Activated naive CD4-positive, alpha-beta T cell treated with anti-CD3 and anti-CD28 coated beads, Interleukin-2, amount 10 ng/mL, durations not matched to agents 7 days and 5 days (primary cell): ENCODE data around the gene KLF4.
A peak's percentile ranks its signal among the peaks of the same experiment; 100 is the strongest.
"Not testable (repeated sequence)": the region's sequence is repeated elsewhere in the genome, so short reads cannot be mapped to it uniquely, and the experiment has no call there.

ENCODE experiments used
- CTCF ChIA-PET: fragments of 350-600 bp; sonication (Branson Sonifier 250); formaldehyde crosslinking; loops from one replicate; lab custom pipeline; 2021; ENCODE audit warnings: antibody characterized with exemption; lab: Charles Lee
- DNase-seq: peaks from one replicate; pipeline ENCODE4 v3.0.0-alpha.2; 2020
- H3K27ac Mint-ChIP-seq: one replicate; pipeline ENCODE4 v1.8.0; 2021; ENCODE audit warnings: mild to moderate bottlenecking, moderate library complexity, mixed read lengths
- H3K27me3 Mint-ChIP-seq: one replicate; pipeline ENCODE4 v1.8.0; 2021; ENCODE audit warnings: mild to moderate bottlenecking, mixed read lengths
- H3K36me3 Mint-ChIP-seq: one replicate; pipeline ENCODE4 v1.8.0; 2021; ENCODE audit warnings: mixed read lengths
- H3K4me1 Mint-ChIP-seq: one replicate; pipeline ENCODE4 v1.8.0; 2021; ENCODE audit warnings: mixed read lengths
- H3K4me3 Mint-ChIP-seq: one replicate; pipeline ENCODE4 v1.8.0; 2021; ENCODE audit warnings: mild to moderate bottlenecking, moderate library complexity, mixed read lengths
- H3K9me3 Mint-ChIP-seq: one replicate; pipeline ENCODE4 v1.8.0; 2021; ENCODE audit warnings: mixed read lengths

The KLF4 gene

DNA sequence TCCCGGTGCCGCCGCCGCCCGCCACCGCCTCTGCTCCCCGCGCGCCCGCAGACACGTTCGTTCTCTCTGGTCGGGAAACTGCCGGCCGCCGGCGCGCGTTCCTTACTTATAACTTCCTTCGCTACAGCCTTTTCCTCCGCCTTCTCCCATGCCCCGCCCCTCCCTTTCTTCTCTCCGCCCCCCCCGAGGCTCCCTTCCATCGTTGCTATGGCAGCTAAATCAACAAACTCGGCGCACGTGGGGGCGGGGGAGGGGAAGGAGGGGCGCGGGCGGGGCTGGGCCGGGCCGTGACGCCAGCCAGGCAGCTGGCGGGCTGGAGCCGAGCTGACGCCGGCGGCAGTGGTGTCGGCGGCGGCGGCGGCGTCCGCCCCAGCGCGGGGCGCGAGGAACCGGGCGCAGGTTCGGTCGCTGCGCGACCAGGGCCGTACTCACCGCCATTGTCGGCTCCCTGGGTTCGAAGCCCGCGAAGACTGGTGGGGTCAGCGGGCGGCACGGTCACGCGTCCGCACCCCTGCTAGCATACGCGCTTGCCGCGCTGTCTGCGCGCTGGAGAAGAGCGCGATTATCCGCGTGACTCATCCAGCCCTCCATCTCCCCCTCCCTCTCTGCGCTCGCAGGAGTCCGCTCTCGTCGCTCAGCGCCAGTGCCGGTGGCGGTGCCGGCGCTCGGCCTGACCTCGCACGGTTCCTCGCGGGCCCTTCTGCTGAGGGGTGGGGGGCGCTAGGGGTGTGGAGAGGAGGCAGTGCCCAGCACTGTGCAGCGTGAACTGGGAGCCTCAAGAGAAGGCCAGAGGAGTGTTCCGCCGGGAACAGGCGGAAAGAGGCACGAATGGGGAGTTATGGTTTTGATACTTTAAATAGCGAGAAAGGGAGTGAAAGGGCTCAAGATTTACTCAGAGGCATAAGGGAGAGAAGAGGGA lies at the start of gene KLF4:
Gene KLF4, minus strand, starts transcription at position 83 of the 919 bp plus-strand sequence. CDS start 597 bp downstream, outside the sequence.
- Mint-ChIP-seq H3K27me3 (peaks cover 78% of the 10 kb centered on the region), H3K4me3 (peak within 1 kb of the TSS; percentile 63), H3K27ac (no peak within 1 kb of the TSS), H3K36me3 (peaks cover 2% of the 10 kb centered on the region), H3K4me1 (peaks cover 19% of the 10 kb centered on the region), H3K9me3 (no peaks in the 10 kb centered on the region)
- DNase-seq: peak; percentile 75
- CTCF ChIA-PET: no interaction called here

DNA sequence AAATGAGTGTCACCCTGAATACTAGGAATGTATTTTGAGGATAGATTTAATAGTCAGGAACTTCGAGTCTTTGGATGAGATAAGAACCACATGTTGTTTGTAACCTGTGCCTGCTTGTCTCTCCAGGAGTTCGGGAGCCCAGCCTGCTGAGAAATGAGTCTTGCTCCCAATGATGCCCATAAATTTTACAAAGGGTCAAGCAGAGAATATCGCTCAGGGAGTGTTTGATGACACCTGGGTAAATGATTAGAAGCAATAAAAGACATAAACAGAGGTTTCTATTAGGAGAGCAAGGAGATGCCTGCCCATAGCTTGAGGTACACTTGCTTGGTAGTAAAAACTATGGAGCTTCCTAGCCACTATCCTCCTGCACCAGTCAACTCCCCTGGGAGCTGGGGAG lies 46.9 kb upstream of the KLF4 start:
- Mint-ChIP-seq H3K27me3 (no peaks in the 10 kb centered on the region), H3K27ac (no peak overlapping the region), H3K36me3 (no peaks in the 10 kb centered on the region), H3K4me3 (no peak overlapping the region), H3K9me3 (no peaks in the 10 kb centered on the region), H3K4me1 (no peaks in the 10 kb centered on the region)
- DNase-seq: no peak
- CTCF ChIA-PET: no interaction called here

DNA sequence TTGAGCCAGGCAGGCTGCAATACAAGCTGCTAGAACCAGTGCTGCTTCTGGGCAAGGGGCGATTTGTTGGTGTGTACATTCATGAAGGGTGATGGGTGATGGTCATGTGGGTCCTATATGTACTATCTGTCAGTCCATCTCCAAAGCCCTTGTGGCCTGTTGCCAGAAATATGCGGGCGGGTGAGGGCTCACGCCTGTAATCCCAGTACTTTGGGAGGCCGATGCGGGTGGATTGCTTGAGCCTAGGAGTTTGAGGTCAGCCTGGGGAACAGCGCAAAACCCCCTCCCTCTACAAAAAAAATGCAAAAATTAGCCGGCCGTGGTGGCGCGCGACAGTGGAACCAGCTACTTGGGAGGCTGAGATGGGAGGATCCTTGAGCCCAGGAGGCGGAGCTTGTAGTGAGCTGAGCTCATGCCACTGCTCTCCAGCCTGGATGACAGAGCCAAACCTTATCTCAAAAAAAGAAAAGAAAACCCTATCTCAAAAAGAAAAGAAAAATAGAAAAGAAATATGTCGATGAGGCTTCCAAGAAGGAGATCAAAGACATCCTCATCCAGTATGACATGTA lies 45.0 kb upstream of the KLF4 start:
- Mint-ChIP-seq H3K4me1 (no peaks in the 10 kb centered on the region), H3K27ac (no peak overlapping the region), H3K9me3 (no peaks in the 10 kb centered on the region), H3K36me3 (no peaks in the 10 kb centered on the region), H3K27me3 (no peaks in the 10 kb centered on the region), H3K4me3 (no peak overlapping the region)
- no peak for DNase-seq
- CTCF ChIA-PET: no interaction called here

- peaks cover 2% of the 10 kb centered on the region for H3K9me3 Mint-ChIP-seq
- H3K36me3 Mint-ChIP-seq: no peaks in the 10 kb centered on the region
- no peak overlapping the region for H3K4me3 Mint-ChIP-seq
- no peaks in the 10 kb centered on the region for H3K4me1 Mint-ChIP-seq
- no peaks in the 10 kb centered on the region for H3K27me3 Mint-ChIP-seq
- H3K27ac Mint-ChIP-seq: no peak overlapping the region
- no peak for DNase-seq
- CTCF ChIA-PET: no interaction called here
Observed at GRCh38 chr9:107530679-107531078, 41.1 kb upstream of the KLF4 start.

DNA sequence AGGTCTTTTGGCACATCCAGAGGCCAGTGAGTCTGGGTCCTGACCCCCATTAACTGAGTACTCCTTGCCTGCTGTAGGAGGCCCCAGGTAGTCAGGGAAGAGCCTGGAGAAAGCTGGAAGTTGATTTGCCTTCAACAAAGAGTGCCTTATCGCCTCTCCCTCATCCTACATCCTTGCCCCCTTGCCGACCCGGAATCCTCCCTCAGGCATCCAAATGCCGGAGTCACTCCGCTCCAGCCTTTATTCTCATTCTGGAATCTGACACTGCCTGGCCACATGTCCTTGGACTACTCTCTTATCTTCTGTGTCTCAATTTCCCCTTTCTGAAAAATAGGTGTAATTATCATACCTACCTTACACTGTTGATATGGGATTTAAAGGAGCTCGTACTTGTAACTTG lies 39.1 kb upstream of the KLF4 start:
- H3K27me3 Mint-ChIP-seq: no peaks in the 10 kb centered on the region
- peaks cover 2% of the 10 kb centered on the region for H3K9me3 Mint-ChIP-seq
- H3K36me3 Mint-ChIP-seq: no peaks in the 10 kb centered on the region
- CTCF ChIA-PET: no interaction called here
- no peaks in the 10 kb centered on the region for H3K4me1 Mint-ChIP-seq
- no peak overlapping the region for H3K27ac Mint-ChIP-seq
- DNase-seq: no peak
- H3K4me3 Mint-ChIP-seq: no peak overlapping the region

- no peak overlapping the region for H3K4me3 Mint-ChIP-seq
- H3K36me3 Mint-ChIP-seq: no peaks in the 10 kb centered on the region
- no peaks in the 10 kb centered on the region for H3K4me1 Mint-ChIP-seq
- CTCF ChIA-PET: no interaction called here
- no peak overlapping the region for H3K27ac Mint-ChIP-seq
- DNase-seq: no peak
- no peaks in the 10 kb centered on the region for H3K27me3 Mint-ChIP-seq
- H3K9me3 Mint-ChIP-seq: peaks cover 9% of the 10 kb centered on the region
Observed at GRCh38 chr9:107523539-107523938, 34.0 kb upstream of the KLF4 start.

DNA sequence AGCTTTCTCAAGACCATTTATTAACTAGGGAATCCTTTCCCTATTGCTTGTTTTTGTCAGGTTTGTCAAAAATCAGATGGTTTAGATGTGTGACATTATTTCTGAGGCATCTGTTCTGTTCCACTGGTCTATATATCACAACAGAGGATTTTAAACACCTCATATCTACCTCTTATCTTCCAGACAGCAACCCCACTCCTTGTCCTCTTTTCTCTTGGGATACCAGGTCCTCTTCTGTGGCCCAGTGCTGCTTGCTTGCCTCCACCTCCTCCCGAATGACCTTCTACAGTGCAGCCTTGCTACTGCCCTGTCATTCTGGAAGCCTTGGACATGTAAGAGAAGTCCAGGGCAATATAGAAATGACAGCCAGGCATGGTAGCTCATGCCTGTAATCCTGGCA lies 30.6 kb upstream of the KLF4 start:
- H3K27ac Mint-ChIP-seq: no peak overlapping the region
- H3K9me3 Mint-ChIP-seq: peaks cover 6% of the 10 kb centered on the region
- no peak overlapping the region for H3K4me3 Mint-ChIP-seq
- CTCF ChIA-PET: no interaction called here
- no peaks in the 10 kb centered on the region for H3K4me1 Mint-ChIP-seq
- DNase-seq: no peak
- no peaks in the 10 kb centered on the region for H3K27me3 Mint-ChIP-seq
- H3K36me3 Mint-ChIP-seq: no peaks in the 10 kb centered on the region

GRCh38 chr9:107518037-107518807 lies 28.7 kb upstream of the KLF4 start:
- no peaks in the 10 kb centered on the region for H3K4me1 Mint-ChIP-seq
- H3K4me3 Mint-ChIP-seq: no peak overlapping the region
- H3K27ac Mint-ChIP-seq: no peak overlapping the region
- no peak for DNase-seq
- H3K27me3 Mint-ChIP-seq: no peaks in the 10 kb centered on the region
- H3K9me3 Mint-ChIP-seq: peaks cover 4% of the 10 kb centered on the region
- CTCF ChIA-PET: no interaction called here
- H3K36me3 Mint-ChIP-seq: no peaks in the 10 kb centered on the region

DNA sequence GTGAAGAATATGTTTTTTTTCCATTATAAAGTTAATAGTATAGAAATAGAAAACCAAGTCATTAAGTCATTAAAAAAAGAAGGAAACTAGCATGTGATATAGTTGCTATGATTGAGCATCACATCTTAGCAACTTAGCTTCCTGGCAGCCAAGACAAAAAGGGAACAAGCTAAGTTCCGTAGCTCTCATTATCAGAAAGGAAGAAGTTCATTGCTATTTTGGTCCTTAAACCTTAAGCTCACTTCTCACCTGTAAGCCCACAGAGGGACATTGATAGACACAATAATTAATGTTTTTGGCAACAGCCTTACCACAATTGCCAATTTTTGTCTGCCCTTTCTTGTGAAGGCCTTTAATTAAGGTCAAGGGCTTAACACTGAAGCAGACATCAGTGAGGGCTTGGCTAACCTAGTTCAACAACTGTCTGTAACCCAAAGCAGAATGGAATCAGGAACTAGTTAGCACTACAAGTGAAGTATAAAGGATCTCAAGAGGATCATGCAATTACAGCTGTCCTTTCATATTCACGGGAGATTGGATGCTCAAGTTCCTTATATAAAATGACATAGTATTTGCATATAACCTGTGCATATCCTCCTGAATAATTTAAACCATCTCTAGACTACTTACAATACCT lies 24.0 kb upstream of the KLF4 start:
- Mint-ChIP-seq H3K27ac (no peak overlapping the region), H3K4me3 (no peak overlapping the region), H3K36me3 (no peaks in the 10 kb centered on the region), H3K4me1 (no peaks in the 10 kb centered on the region), H3K27me3 (no peaks in the 10 kb centered on the region), H3K9me3 (no peaks in the 10 kb centered on the region)
- DNase-seq: no peak
- CTCF ChIA-PET: no interaction called here

DNA sequence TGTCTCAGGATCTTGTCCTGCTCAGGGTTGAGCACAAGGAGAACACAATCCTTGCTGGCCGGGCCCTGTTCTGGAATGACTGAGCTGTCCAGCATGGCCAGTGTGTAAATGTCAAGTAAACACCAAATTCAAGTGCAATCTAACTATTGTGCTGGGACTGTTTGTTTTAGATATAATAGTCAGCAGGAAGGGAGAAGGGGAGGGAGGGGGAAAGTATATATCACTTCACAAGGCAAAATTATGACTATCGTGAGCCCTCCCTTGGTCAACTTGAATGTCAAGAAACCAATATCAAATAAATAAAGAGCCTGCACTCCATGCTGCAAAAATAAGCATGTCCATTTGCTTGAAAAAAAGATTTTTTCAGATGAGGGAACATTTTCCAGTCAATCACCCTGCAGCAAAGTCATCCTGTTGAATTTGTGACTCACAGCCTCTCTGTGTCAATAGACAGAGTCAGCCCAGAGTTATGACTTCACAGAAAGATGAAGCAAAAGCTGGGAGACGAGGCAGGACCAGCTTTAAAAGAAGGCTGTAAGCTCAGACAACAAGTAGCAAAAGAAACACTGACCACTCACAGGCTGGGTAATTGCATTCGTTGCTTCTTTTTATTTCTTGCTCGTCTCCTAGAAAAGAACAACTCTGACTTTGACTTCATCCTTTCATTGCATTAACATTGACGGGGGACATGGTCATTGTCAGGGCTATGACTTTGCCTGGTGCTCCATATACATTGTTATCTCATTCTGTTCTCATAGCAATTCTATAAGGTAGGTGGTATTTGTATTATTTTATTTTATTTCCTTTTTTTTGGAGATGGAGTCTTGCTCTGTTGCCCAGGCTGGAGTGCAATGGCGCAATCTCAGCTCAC lies 15.3 kb upstream of the KLF4 start:
- Mint-ChIP-seq H3K27me3 (no peaks in the 10 kb centered on the region), H3K4me1 (no peaks in the 10 kb centered on the region), H3K27ac (no peak overlapping the region), H3K36me3 (no peaks in the 10 kb centered on the region), H3K4me3 (no peak overlapping the region), H3K9me3 (no peaks in the 10 kb centered on the region)
- no peak for DNase-seq
- CTCF ChIA-PET: no interaction called here

GRCh38 chr9:107502464-107502863 lies 12.9 kb upstream of the KLF4 start:
- no peaks in the 10 kb centered on the region for H3K36me3 Mint-ChIP-seq
- H3K4me1 Mint-ChIP-seq: no peaks in the 10 kb centered on the region
- peaks cover 4% of the 10 kb centered on the region for H3K27me3 Mint-ChIP-seq
- H3K4me3 Mint-ChIP-seq: no peak overlapping the region
- no peak for DNase-seq
- CTCF ChIA-PET: no interaction called here
- H3K27ac Mint-ChIP-seq: no peak overlapping the region
- H3K9me3 Mint-ChIP-seq: no peaks in the 10 kb centered on the region

DNA sequence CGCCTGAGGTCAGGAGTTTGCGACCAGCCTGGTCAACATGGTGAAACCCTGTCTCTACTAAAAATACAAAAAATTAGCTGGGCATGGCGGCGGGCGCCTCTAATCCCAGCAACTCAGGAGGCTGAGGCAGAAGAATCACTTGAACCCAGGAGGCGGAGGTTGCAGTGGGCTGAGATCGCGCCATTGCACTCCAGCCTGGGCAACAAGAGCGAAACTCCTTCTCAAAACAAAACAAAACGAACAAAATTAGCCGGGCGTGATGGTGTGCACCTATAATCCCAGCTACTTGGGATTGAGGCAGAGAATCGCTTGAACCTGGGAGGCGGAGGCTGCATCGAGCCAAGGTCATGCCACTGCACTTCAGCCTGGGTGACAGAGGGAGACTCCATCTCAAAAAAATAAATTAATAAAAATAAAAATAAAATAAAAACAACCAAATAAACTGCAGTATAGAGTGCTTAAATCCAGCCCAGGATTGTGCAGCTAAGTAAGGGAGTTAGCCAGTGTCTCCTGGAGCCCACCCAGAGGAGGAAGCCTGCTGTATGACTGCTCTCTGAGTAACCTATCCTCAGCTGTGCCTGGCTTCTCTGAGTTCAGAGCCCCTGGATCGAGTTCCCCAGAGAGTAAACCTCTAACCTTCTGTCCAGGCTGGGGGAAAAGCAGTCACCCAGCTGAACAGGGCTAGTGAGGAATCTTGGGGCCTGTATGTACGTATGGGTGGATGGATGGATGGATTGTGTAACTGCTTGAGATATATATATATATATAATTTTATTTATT lies 11.0 kb upstream of the KLF4 start:
- H3K4me3 Mint-ChIP-seq, H3K27ac Mint-ChIP-seq, DNase-seq, CTCF ChIA-PET, H3K27me3 Mint-ChIP-seq, H3K36me3 Mint-ChIP-seq, H3K9me3 Mint-ChIP-seq, H3K4me1 Mint-ChIP-seq: not testable (repeated sequence)

- peaks cover 28% of the 10 kb centered on the region for H3K27me3 Mint-ChIP-seq
- H3K9me3 Mint-ChIP-seq: no peaks in the 10 kb centered on the region
- no peak for DNase-seq
- CTCF ChIA-PET: no interaction called here
- H3K36me3 Mint-ChIP-seq: no peaks in the 10 kb centered on the region
- no peaks in the 10 kb centered on the region for H3K4me1 Mint-ChIP-seq
- no peak overlapping the region for H3K4me3 Mint-ChIP-seq
- no peak overlapping the region for H3K27ac Mint-ChIP-seq
Observed at GRCh38 chr9:107496976-107497375, 7.4 kb upstream of the KLF4 start.
